Astrocyte (in vitro differentiated cells and primary cell): ENCODE data around the gene MAGI1. TPM values are rescaled to one million over a fixed set of nuclear protein-coding genes. Genes with fewer than 3 reads are reported as not detected.

Source experiments
- DNase-seq: peaks from one replicate; pipeline ENCODE4 v3.0.0-alpha.2; 2010; ENCODE audit warnings: low read depth
- FAIRE-seq: peaks from 2 replicates; lab custom pipeline; 2011; peaks lifted over from hg19 to GRCh38; lab: Jason Lieb, UNC
- H2AFZ ChIP-seq: 2 replicates; pipeline ENCODE4 v1.6.0; 2012; ENCODE audit warnings: low read depth, low read length, inconsistent platforms
- H3K27ac ChIP-seq: 2 replicates; pipeline ENCODE4 v1.5.1; 2011; ENCODE audit warnings: low read depth, low read length, inconsistent platforms
- H3K27me3 ChIP-seq: 2 replicates; pipeline ENCODE4 v1.6.0; 2011; ENCODE audit warnings: low read length, inconsistent platforms; ENCODE audit not compliant: insufficient read depth
- H3K36me3 ChIP-seq: 2 replicates; pipeline ENCODE4 v1.5.1; 2011; ENCODE audit warnings: low read length, inconsistent platforms; ENCODE audit not compliant: insufficient read depth
- H3K4me1 ChIP-seq: 2 replicates; pipeline ENCODE4 v1.5.1; 2011; ENCODE audit warnings: low read length, inconsistent platforms; ENCODE audit not compliant: insufficient read depth
- H3K4me2 ChIP-seq: 2 replicates; pipeline ENCODE4 v1.6.0; 2012; ENCODE audit warnings: low read length, inconsistent platforms
- H3K4me3 ChIP-seq: 2 replicates; pipeline ENCODE4 v1.5.1; 2011; ENCODE audit warnings: low read depth, mild to moderate bottlenecking, low read length, inconsistent platforms; ENCODE audit not compliant: insufficient read depth
- H3K79me2 ChIP-seq: 2 replicates; pipeline ENCODE4 v1.6.0; 2012; ENCODE audit warnings: mild to moderate bottlenecking, low read length, inconsistent platforms; ENCODE audit not compliant: insufficient read depth
- H3K9ac ChIP-seq: 2 replicates; pipeline ENCODE4 v1.6.0; 2012; ENCODE audit warnings: mild to moderate bottlenecking, low read length, inconsistent platforms
- H3K9me3 ChIP-seq: 2 replicates; pipeline ENCODE4 v1.5.1; 2012; ENCODE audit warnings: low read depth, mild to moderate bottlenecking, low read length, inconsistent platforms; ENCODE audit not compliant: insufficient read depth
- H4K20me1 ChIP-seq: 2 replicates; pipeline ENCODE4 v1.6.0; 2012; ENCODE audit warnings: low read length, inconsistent platforms; ENCODE audit not compliant: insufficient read depth
- H3K27ac Mint-ChIP-seq: one replicate; pipeline ENCODE4 v1.8.0; 2021; ENCODE audit warnings: mild to moderate bottlenecking, mixed read lengths; ENCODE audit not compliant: unreplicated experiment
- H3K27me3 Mint-ChIP-seq: one replicate; pipeline ENCODE4 v1.8.0; 2021; ENCODE audit warnings: low read depth, mixed read lengths; ENCODE audit not compliant: unreplicated experiment
- H3K36me3 Mint-ChIP-seq: one replicate; pipeline ENCODE4 v1.8.0; 2021; ENCODE audit warnings: low read depth, mixed read lengths; ENCODE audit not compliant: unreplicated experiment
- H3K4me1 Mint-ChIP-seq: one replicate; pipeline ENCODE4 v1.8.0; 2021; ENCODE audit warnings: low read depth, mixed read lengths; ENCODE audit not compliant: unreplicated experiment
- H3K4me3 Mint-ChIP-seq: one replicate; pipeline ENCODE4 v1.8.0; 2021; ENCODE audit warnings: mild to moderate bottlenecking, moderate library complexity, mixed read lengths; ENCODE audit not compliant: unreplicated experiment
- H3K9me3 Mint-ChIP-seq: one replicate; pipeline ENCODE4 v1.8.0; 2021; ENCODE audit warnings: mild to moderate bottlenecking, mixed read lengths; ENCODE audit not compliant: unreplicated experiment
- EZH2 ChIP-seq: IDR thresholded peaks from 2 replicates; pipeline ENCODE4 v1.6.1; 2012; ENCODE audit warnings: mild to moderate bottlenecking, low read length, inconsistent platforms; ENCODE audit not compliant: insufficient read depth
- total RNA-seq: library from RNA; stranded (reverse); gene quantifications from 2 replicates; pipeline ENCODE4 v1.2.1, GENCODE V29; 2021
- TF ChIP-seq, protein P1 (sequence below): IDR thresholded peaks from 2 replicates; pipeline ENCODE4 v1.5.1; 2011; ENCODE audit warnings: low read depth, mild to moderate bottlenecking, inconsistent platforms, low read length, moderate library complexity; ENCODE audit not compliant: insufficient read depth

MAGI1 gene
- total RNA-seq, 1 donor from 2014 or later = 31.8 TPM

DNA sequence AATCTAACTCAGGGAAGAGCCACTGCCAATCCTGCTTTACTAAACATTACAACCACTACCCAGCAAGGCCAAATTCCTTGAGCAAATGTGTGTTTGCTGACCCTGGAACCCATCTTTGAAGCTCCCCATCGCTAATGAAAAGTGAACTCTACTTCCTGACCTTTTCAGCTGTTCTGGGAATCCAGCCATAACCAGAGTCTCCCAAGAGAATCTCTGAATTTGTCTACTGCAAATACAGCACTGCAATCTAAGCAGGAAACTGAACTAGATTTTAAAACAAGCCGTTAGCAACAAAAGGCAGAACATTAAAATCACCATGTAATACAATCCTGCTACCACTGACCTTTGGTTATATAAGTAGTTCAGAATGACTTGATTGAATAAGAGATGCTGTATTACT is 309.2 kb downstream of the MAGI1 start:
- H3K4me3 Mint-ChIP-seq = no peak overlapping the region
- peak; percentile 83 for DNase-seq

DNA sequence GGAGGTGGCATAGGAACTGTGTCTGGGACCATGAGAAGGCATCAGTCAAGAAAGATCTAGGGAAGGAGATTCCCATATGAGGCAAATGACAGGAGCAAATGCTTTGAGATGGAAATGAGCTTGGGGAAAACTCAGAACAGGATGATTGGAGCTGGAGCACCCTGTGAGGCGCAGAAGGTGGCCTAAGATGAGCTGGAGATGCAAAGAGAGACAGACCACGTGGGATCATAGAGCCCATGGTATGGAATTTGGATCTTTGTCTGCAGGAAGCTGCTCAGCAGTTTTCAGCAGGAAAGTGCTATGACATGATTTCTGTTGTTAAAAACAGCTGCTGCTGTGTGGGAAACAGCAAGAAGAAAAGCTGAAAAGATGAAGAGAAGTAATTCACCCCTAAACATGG is 310.6 kb downstream of the MAGI1 start:
- Histone ChIP-seq H4K20me1 (peaks cover 13% of the 10 kb centered on the region), H3K4me1 (peaks cover 9% of the 10 kb centered on the region), H3K27ac (no peak overlapping the region), H3K9ac (no peak overlapping the region), H3K79me2 (no peaks in the 10 kb centered on the region), H3K4me3 (no peak overlapping the region), H3K9me3 (no peaks in the 10 kb centered on the region), H3K27me3 (no peaks in the 10 kb centered on the region), H2AFZ (no peak overlapping the region), H3K4me2 (no peak overlapping the region), H3K36me3 (no peaks in the 10 kb centered on the region)
- FAIRE-seq (no peak), DNase-seq (no peak)
- Mint-ChIP-seq H3K27me3 (no peaks in the 10 kb centered on the region), H3K4me1 (peaks cover 29% of the 10 kb centered on the region), H3K27ac (no peak overlapping the region), H3K4me3 (no peak overlapping the region), H3K9me3 (no peaks in the 10 kb centered on the region), H3K36me3 (no peaks in the 10 kb centered on the region)
- no peak for TF ChIP-seq EZH2
- TF ChIP-seq, protein P1, sequence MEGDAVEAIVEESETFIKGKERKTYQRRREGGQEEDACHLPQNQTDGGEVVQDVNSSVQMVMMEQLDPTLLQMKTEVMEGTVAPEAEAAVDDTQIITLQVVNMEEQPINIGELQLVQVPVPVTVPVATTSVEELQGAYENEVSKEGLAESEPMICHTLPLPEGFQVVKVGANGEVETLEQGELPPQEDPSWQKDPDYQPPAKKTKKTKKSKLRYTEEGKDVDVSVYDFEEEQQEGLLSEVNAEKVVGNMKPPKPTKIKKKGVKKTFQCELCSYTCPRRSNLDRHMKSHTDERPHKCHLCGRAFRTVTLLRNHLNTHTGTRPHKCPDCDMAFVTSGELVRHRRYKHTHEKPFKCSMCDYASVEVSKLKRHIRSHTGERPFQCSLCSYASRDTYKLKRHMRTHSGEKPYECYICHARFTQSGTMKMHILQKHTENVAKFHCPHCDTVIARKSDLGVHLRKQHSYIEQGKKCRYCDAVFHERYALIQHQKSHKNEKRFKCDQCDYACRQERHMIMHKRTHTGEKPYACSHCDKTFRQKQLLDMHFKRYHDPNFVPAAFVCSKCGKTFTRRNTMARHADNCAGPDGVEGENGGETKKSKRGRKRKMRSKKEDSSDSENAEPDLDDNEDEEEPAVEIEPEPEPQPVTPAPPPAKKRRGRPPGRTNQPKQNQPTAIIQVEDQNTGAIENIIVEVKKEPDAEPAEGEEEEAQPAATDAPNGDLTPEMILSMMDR = no peak

More for the DNA sequence above, 309.2 kb downstream of the MAGI1 start:
- peak; percentile 56 for FAIRE-seq
- H3K9me3 ChIP-seq = no peaks in the 10 kb centered on the region
- Mint-ChIP-seq H3K27me3 (no peaks in the 10 kb centered on the region), H3K9me3 (no peaks in the 10 kb centered on the region), H3K4me1 (peaks cover 29% of the 10 kb centered on the region), H3K36me3 (no peaks in the 10 kb centered on the region), H3K27ac (peak overlapping the region; percentile 44)
- H3K27me3 ChIP-seq = no peaks in the 10 kb centered on the region
- H3K4me1 ChIP-seq = peaks cover 9% of the 10 kb centered on the region
- peak overlapping the region; percentile 18 for H3K4me2 ChIP-seq
- H4K20me1 ChIP-seq = peaks cover 21% of the 10 kb centered on the region
- H3K4me3 ChIP-seq = no peak overlapping the region
- no peak for TF ChIP-seq EZH2
- TF ChIP-seq, protein P1 = no peak
- H2AFZ ChIP-seq = no peak overlapping the region
- no peaks in the 10 kb centered on the region for H3K36me3 ChIP-seq
- no peak overlapping the region for H3K27ac ChIP-seq
- no peaks in the 10 kb centered on the region for H3K79me2 ChIP-seq
- H3K9ac ChIP-seq = no peak overlapping the region

DNA sequence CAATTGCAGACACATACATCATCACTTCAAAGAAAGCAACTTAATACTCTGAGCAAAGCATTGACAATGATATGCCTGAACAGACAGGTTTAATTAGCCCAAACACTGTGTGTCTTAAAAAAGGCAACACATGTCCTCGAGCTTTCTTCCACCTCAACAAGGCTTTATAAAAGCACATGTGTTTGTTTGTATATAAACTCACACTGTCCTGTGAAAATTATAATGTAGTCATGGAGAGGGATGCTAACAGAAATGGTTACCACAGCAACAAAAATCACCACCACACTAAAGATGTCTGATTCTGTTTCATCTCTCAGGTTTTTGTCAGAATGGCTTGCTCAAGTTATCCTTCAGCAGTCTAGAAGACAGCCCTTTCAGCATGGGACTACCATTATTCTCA is 314.7 kb downstream of the MAGI1 start:
- no peak for TF ChIP-seq EZH2
- TF ChIP-seq, protein P1 = no peak
- Histone ChIP-seq H3K27me3 (no peaks in the 10 kb centered on the region), H3K9me3 (no peaks in the 10 kb centered on the region), H4K20me1 (peaks cover 10% of the 10 kb centered on the region), H3K4me2 (no peak overlapping the region), H3K79me2 (no peaks in the 10 kb centered on the region), H3K36me3 (no peaks in the 10 kb centered on the region), H3K27ac (no peak overlapping the region), H2AFZ (no peak overlapping the region), H3K4me3 (no peak overlapping the region), H3K4me1 (no peaks in the 10 kb centered on the region), H3K9ac (no peak overlapping the region)
- Mint-ChIP-seq H3K4me3 (no peak overlapping the region), H3K27me3 (no peaks in the 10 kb centered on the region), H3K27ac (no peak overlapping the region), H3K9me3 (no peaks in the 10 kb centered on the region), H3K36me3 (no peaks in the 10 kb centered on the region), H3K4me1 (peaks cover 14% of the 10 kb centered on the region)
- no peak for DNase-seq
- FAIRE-seq = no peak
